ENCODE results near the gene CP. TPM values are rescaled to one million over a fixed set of nuclear protein-coding genes. Genes with fewer than 3 reads are reported as not detected.

Gene CP
- total and polyA plus RNA-seq, 11 donors: 0.68 to 5.5 (median 3.5) TPM

DNA sequence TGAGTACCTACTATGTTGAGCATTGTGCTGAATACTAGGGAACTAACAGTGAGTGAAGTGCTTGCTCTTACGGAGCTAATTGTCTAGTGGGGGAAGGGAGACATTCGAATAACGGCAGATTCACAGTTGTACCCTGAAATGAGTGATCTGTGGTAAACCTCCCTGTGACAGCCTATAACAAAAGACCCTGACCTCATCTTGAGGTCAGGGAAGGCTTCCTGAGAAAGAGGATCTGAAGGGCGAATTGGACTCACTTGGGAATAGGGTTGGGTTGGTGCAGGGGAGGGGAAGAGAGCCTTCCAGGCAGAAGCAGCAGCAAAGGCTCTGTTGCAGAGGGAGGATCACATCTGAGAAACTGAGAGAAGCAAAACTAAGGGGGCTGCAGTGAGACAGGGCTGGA, 78.9 kb downstream of the CP start:
- TF ChIP-seq POLR2A (IDR thresholded peaks at IDR 0.05): no peak
- TF ChIP-seq, protein P1, sequence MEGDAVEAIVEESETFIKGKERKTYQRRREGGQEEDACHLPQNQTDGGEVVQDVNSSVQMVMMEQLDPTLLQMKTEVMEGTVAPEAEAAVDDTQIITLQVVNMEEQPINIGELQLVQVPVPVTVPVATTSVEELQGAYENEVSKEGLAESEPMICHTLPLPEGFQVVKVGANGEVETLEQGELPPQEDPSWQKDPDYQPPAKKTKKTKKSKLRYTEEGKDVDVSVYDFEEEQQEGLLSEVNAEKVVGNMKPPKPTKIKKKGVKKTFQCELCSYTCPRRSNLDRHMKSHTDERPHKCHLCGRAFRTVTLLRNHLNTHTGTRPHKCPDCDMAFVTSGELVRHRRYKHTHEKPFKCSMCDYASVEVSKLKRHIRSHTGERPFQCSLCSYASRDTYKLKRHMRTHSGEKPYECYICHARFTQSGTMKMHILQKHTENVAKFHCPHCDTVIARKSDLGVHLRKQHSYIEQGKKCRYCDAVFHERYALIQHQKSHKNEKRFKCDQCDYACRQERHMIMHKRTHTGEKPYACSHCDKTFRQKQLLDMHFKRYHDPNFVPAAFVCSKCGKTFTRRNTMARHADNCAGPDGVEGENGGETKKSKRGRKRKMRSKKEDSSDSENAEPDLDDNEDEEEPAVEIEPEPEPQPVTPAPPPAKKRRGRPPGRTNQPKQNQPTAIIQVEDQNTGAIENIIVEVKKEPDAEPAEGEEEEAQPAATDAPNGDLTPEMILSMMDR (IDR thresholded peaks at IDR 0.05): no peak
- 76 to 89% (median 82%) methylated on average over 4 of the region's 4 CpGs for WGBS, 4 donors

DNA sequence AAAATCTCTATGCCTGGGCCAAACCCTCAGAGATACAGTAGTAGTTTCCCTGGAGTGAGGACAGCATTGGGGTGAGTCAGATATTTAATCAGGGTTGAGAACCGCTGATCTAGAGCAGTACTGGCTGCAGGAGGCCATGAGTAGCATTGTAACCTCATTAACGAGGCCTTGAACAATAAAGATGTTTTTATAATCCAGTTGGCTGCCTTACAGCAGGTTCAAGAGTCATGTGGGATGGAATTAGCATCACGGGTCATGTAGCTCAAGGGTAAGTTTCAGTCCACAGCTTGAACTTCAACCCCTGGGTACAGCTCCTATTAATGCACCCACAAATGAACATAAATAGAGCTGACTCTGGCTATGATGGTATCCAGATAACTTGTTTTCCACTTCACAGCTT, 87.1 kb downstream of the CP start:
- WGBS, 4 donors: 51 to 58% (median 53%) methylated on average over 3 of the region's 3 CpGs
- intact Hi-C loops (cut with DNase I): no loop called here
- ATAC-seq: peak in 3 of 4 donors; percentile 21 to 24 (median 24)

More for the DNA sequence above, 78.9 kb downstream of the CP start:
- H3K36me3 ChIP-seq: peaks cover 0 to 66% (median 43%) of the 10 kb centered on the region in 9 donors
- H3K4me3 ChIP-seq: no peak overlapping the region
- DNase-seq: no peak
- no peaks in the 10 kb centered on the region for H3K9me3 ChIP-seq
- intact Hi-C loops (cut with DNase I): loop anchor here in 1 of 10 donors (10.0 kb wide), 1 partner anchor 102 kb away; no protein-coding TSS in a partner anchor
- peaks cover 0 to 33% (median 0%) of the 10 kb centered on the region in 12 donors for H3K4me1 ChIP-seq
- ATAC-seq: no peak
- H3K27ac ChIP-seq: no peak overlapping the region
- H3K27me3 ChIP-seq: no peaks in the 10 kb centered on the region

DNA sequence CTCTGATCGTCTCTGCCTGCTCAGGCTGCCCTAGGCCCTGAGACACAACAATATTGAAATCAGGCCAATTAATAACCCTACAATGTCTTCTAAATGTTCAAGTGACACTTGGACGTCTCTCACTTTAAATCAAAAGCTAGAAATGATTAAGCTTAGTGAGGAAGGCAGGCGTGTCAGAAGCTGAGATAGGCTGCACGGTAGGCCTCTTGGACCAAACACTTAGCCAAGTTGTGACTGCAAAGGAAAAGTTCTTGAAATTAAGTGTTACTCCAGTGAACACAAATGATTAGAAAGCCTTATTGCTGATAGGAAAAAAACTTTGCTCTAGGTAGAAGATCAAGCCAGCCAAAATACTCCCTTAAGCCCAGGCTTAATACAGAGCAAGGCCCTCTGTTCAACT, 90.0 kb downstream of the CP start:
- Histone ChIP-seq H3K27me3 (no peaks in the 10 kb centered on the region), H3K27ac (peak overlapping the region in 6 of 12 donors; percentile 2 to 88 (median 38)), H3K9me3 (no peaks in the 10 kb centered on the region), H3K36me3 (no peaks in the 10 kb centered on the region), H3K4me3 (peak overlapping the region in 3 of 12 donors; percentile 93 to 99 (median 97)), H3K4me1 (peaks cover 0 to 46% (median 23%) of the 10 kb centered on the region in 12 donors)
- WGBS, 4 donors: 32 to 42% (median 41%) methylated on average over 4 of the region's 4 CpGs
- intact Hi-C loops (cut with DNase I): no loop called here
- ATAC-seq (no peak), DNase-seq (no peak)
- no peak for TF ChIP-seq POLR2A (IDR thresholded peaks at IDR 0.05)
- TF ChIP-seq, protein P1 (IDR thresholded peaks at IDR 0.05): no peak

More for the DNA sequence above, 87.1 kb downstream of the CP start:
- Histone ChIP-seq H3K4me3 (no peak overlapping the region), H3K27me3 (no peaks in the 10 kb centered on the region), H3K9me3 (no peaks in the 10 kb centered on the region), H3K4me1 (peaks cover 0 to 36% (median 17%) of the 10 kb centered on the region in 12 donors), H3K27ac (peak overlapping the region in 1 of 12 donors; percentile 6), H3K36me3 (no peaks in the 10 kb centered on the region)
- DNase-seq: no peak
- TF ChIP-seq POLR2A (IDR thresholded peaks at IDR 0.05): no peak
- TF ChIP-seq, protein P1 (IDR thresholded peaks at IDR 0.05): no peak

DNA sequence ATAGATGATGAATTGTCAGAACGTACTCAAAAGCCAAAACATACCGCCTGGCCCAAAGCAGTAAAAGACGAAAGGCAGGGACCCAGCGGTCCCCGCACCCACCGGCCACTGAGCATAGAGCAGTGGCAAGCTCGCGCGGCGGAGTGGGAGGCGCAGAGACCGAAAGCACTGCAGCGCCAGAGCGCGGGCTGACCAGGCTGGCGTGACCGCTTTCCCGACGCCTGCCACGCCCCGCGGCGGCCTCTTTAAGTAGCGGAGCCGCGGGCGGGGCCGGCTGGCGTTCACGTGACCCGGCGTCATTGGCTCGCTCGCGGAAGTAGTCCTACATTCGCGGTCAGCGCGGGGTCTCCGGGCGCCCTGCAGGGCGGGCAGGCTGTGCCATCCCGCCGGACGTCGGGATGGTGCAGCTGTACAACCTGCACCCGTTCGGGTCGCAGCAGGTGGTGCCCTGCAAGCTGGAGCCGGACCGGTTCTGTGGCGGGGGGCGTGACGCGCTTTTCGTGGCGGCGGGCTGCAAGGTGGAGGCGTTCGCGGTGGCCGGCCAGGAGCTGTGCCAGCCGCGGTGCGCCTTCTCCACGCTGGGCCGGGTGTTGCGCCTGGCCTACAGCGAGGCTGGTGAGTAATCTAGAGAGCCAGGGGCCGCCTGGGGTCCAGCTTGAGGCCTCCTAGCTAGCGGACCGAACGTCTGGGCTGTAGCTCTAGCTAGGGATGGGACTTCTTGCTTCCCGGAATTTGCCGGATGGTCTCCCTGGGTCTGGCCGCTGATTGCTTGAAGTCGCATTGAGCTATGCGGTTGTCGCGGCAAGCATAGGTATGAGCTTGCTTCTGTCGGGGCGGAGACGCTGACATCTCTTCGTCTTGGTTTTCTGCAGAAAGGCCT, 92.1 kb downstream of the CP start, which contains the start of gene HPS3:
HPS3 (plus strand) TSS at position 313 of the 880 bp plus-strand sequence; CDS start at position 399, 86 bp downstream.
- WGBS, 4 donors: 0 to 2% (median 1%) methylated on average over 67 to 84 of the region's 84 CpGs
- peak; percentile 93 to 96 (median 93) for DNase-seq
- TF ChIP-seq, protein P1 (IDR thresholded peaks at IDR 0.05): peak in 2 of 12 donors; percentile 19 to 27
- peak; percentile 48 to 97 for TF ChIP-seq POLR2A (IDR thresholded peaks at IDR 0.05)

More for the DNA sequence above, 92.1 kb downstream of the CP start, which contains the start of gene HPS3:
- ATAC-seq: peak; percentile 98 to 100 (median 100)
- intact Hi-C loops (cut with DNase I): loop anchor here in 6 of 10 donors (2.0 to 10.0 kb wide), 2 partner anchors 143 to 355 kb away; no protein-coding TSS in a partner anchor
- Histone ChIP-seq H3K4me1 (peaks cover 0 to 43% (median 22%) of the 10 kb centered on the region in 12 donors), H3K9me3 (no peaks in the 10 kb centered on the region), H3K27me3 (no peaks in the 10 kb centered on the region), H3K27ac (peak within 1 kb of the TSS; percentile 51 to 91 (median 76)), H3K36me3 (no peaks in the 10 kb centered on the region), H3K4me3 (peak within 1 kb of the TSS; percentile 65 to 99 (median 92))
